NCI-H1436 (cell line): ENCODE results near the gene RPL6.

Experiments used
- DNase-seq: peaks from one replicate; lab custom pipeline; 2025; lab: John Stamatoyannopoulos, UW

Gene RPL6

GRCh38 chr12:112380663-112381405, 28.6 kb downstream of the RPL6 start:
- no peak for DNase-seq

- DNase-seq: no peak
These were observed 34.3 kb downstream of the RPL6 start for GRCh38 chr12:112375105-112375504.

- no peak for DNase-seq
These were observed 35.2 kb downstream of the RPL6 start for GRCh38 chr12:112374166-112374740.

- no peak for DNase-seq
These were observed 38.4 kb downstream of the RPL6 start for GRCh38 chr12:112370868-112371510.

GRCh38 chr12:112370199-112370598, 39.2 kb downstream of the RPL6 start:
- DNase-seq: no peak

- DNase-seq: no peak
These were observed 40.5 kb downstream of the RPL6 start for GRCh38 chr12:112368856-112369255.

- DNase-seq: no peak
These were observed 41.4 kb downstream of the RPL6 start for GRCh38 chr12:112367965-112368364.

GRCh38 chr12:112362310-112362709, 47.1 kb downstream of the RPL6 start:
- no peak for DNase-seq

DNA sequence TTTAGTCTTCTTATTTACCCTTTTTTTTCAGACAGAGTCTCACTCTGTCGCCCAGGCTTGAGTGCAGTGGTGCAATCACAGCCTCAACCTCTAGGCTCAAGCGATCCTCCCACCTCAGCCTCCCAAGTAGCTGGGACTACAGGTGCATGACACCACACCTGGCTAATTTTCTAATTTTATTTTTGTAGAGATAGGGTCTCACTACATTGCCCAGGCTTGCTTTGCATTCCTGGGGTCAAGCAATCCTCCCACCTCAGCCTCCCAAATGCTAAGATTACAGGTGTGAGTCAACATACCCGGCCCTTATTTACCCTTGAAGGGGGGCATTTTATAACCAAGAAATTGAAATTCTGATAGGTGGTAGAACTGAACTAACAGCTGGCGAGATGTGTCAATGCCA, 48.1 kb downstream of the RPL6 start:
- DNase-seq: no peak

- DNase-seq: no peak
These were observed 50.1 kb downstream of the RPL6 start for GRCh38 chr12:112359290-112359689.

DNA sequence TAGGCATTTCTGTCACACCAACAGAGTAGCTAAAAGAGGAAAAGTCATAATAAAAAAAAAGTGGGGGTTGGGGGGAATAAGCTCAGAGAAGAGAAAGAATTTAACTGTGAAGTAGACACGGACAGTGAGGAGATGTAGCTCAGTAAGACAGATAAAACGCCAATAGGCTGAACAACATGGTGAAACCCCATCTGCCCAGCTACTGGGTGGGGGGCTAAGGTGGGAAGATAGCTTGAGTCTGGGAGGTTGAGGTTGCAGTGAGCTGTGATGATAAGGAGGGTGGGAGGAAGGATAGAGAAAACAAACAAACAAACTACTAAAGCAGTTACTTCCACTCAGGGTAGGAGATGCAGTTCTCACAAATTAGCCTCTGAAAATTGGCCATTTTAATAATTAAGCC, 52.2 kb downstream of the RPL6 start:
- DNase-seq: no peak
